ENCODE results near the gene ARFGEF3.
"Not testable (repeated sequence)": the region's sequence is repeated elsewhere in the genome, so short reads cannot be mapped to it uniquely, and the experiment has no call there.

ARFGEF3 gene

GRCh38 chr6:138318741-138319375 is 157.1 kb downstream of the ARFGEF3 start:
- DNase-seq: no peak

- DNase-seq: no peak
These were observed 160.2 kb downstream of the ARFGEF3 start for GRCh38 chr6:138321934-138322333.

- DNase-seq: no peak
These were observed 162.1 kb downstream of the ARFGEF3 start for GRCh38 chr6:138323821-138324220.

- no peak for DNase-seq
These were observed 166.5 kb downstream of the ARFGEF3 start for GRCh38 chr6:138328210-138328609.

- no peak for DNase-seq
These were observed 169.0 kb downstream of the ARFGEF3 start for GRCh38 chr6:138330763-138331162.

GRCh38 chr6:138331444-138331843 is 169.7 kb downstream of the ARFGEF3 start:
- no peak for DNase-seq

GRCh38 chr6:138331984-138332383 is 170.2 kb downstream of the ARFGEF3 start:
- DNase-seq: no peak

- no peak for DNase-seq
These were observed 172.3 kb downstream of the ARFGEF3 start for GRCh38 chr6:138334000-138334399.

- no peak for DNase-seq
These were observed 173.2 kb downstream of the ARFGEF3 start for GRCh38 chr6:138334963-138335362.

GRCh38 chr6:138336221-138336620 is 174.5 kb downstream of the ARFGEF3 start:
- no peak for DNase-seq

GRCh38 chr6:138337076-138337475 is 175.3 kb downstream of the ARFGEF3 start:
- no peak for DNase-seq

- DNase-seq: no peak
These were observed 177.3 kb downstream of the ARFGEF3 start for GRCh38 chr6:138339024-138339423.

GRCh38 chr6:138341176-138341575 is 179.4 kb downstream of the ARFGEF3 start:
- no peak for DNase-seq

- no peak for DNase-seq
These were observed 181.4 kb downstream of the ARFGEF3 start for GRCh38 chr6:138343112-138343511.

GRCh38 chr6:138345565-138346285 is 184.0 kb downstream of the ARFGEF3 start:
- DNase-seq: no peak

- no peak for DNase-seq
These were observed 184.8 kb downstream of the ARFGEF3 start for GRCh38 chr6:138346302-138347195.

GRCh38 chr6:138347864-138348263 is 186.1 kb downstream of the ARFGEF3 start:
- no peak for DNase-seq

GRCh38 chr6:138349891-138350290 is 188.2 kb downstream of the ARFGEF3 start:
- DNase-seq: no peak

GRCh38 chr6:138357928-138358327 is 196.2 kb downstream of the ARFGEF3 start:
- no peak for DNase-seq

GRCh38 chr6:138368684-138369083 is 206.9 kb downstream of the ARFGEF3 start:
- DNase-seq: not testable (repeated sequence)

GRCh38 chr6:138370631-138371451 is 209.1 kb downstream of the ARFGEF3 start:
- no peak for DNase-seq

GRCh38 chr6:138371452-138371711 is 209.6 kb downstream of the ARFGEF3 start:
- DNase-seq: no peak

GRCh38 chr6:138371720-138372119 is 210.0 kb downstream of the ARFGEF3 start:
- DNase-seq: no peak
